Measurements from ENCODE around the gene LCE2D.

Gene LCE2D

GRCh38 chr1:152626744-152627143, 36.4 kb upstream of the LCE2D start (continued):
- TF ChIP-seq POU6F1 (CRISPR knock-in tag; IDR thresholded peaks at IDR 0.05; ENCODE audit: borderline replicate concordance, low read depth) = no peak
- no peak for TF ChIP-seq ISL1 (CRISPR knock-in tag; IDR thresholded peaks at IDR 0.05)

- ATAC-seq = no peak
- TF ChIP-seq ARNTL (CRISPR knock-in tag; IDR thresholded peaks at IDR 0.05; ENCODE audit: borderline replicate concordance, low read depth) = no peak
- no peak for TF ChIP-seq GLIS3 (CRISPR knock-in tag; IDR thresholded peaks at IDR 0.05)
- no peak for TF ChIP-seq ZNF70 (CRISPR knock-in tag; IDR thresholded peaks at IDR 0.05)
- TF ChIP-seq BACH2 (CRISPR knock-in tag; IDR thresholded peaks at IDR 0.05; ENCODE audit: borderline replicate concordance) = no peak
- TF ChIP-seq POU6F1 (CRISPR knock-in tag; IDR thresholded peaks at IDR 0.05; ENCODE audit: borderline replicate concordance, low read depth) = no peak
- TF ChIP-seq ZC3H10 (CRISPR knock-in tag; IDR thresholded peaks at IDR 0.05) = no peak
- no peak for TF ChIP-seq ISL1 (CRISPR knock-in tag; IDR thresholded peaks at IDR 0.05)
- TF ChIP-seq PATZ1 (CRISPR knock-in tag; IDR thresholded peaks at IDR 0.05; ENCODE audit: borderline replicate concordance) = no peak
- no peak for TF ChIP-seq RARB (CRISPR knock-in tag; IDR thresholded peaks at IDR 0.05)
- no peak for TF ChIP-seq ZNF565 (CRISPR knock-in tag; conservative IDR thresholded peaks at IDR 0.05; ENCODE audit: low read depth)
- no peak for TF ChIP-seq PPARA (CRISPR knock-in tag; IDR thresholded peaks at IDR 0.05; ENCODE audit: borderline replicate concordance)
- TF ChIP-seq ZFP3 (CRISPR knock-in tag; IDR thresholded peaks at IDR 0.05) = no peak
- no peak for TF ChIP-seq CREB5 (CRISPR knock-in tag; IDR thresholded peaks at IDR 0.05; ENCODE audit: low read depth)
- TF ChIP-seq ZNF8 (CRISPR knock-in tag; IDR thresholded peaks at IDR 0.05) = no peak
- no peak for TF ChIP-seq TOX (CRISPR knock-in tag; IDR thresholded peaks at IDR 0.05; ENCODE audit: borderline replicate concordance)
- no peak for TF ChIP-seq TCF4 (CRISPR knock-in tag; IDR thresholded peaks at IDR 0.05; ENCODE audit: borderline replicate concordance)
Observed at GRCh38 chr1:152630596-152630995, 32.6 kb upstream of the LCE2D start.

GRCh38 chr1:152640351-152640750, 22.8 kb upstream of the LCE2D start:
- TF ChIP-seq ARNTL (CRISPR knock-in tag; IDR thresholded peaks at IDR 0.05; ENCODE audit: borderline replicate concordance, low read depth) (no peak), ZNF565 (CRISPR knock-in tag; conservative IDR thresholded peaks at IDR 0.05; ENCODE audit: low read depth) (no peak), ISL1 (CRISPR knock-in tag; IDR thresholded peaks at IDR 0.05) (no peak), SNAI2 (CRISPR knock-in tag; IDR thresholded peaks at IDR 0.05) (no peak), TCF4 (CRISPR knock-in tag; IDR thresholded peaks at IDR 0.05; ENCODE audit: borderline replicate concordance) (no peak), ZNF70 (CRISPR knock-in tag; IDR thresholded peaks at IDR 0.05) (no peak), CREB5 (CRISPR knock-in tag; IDR thresholded peaks at IDR 0.05; ENCODE audit: low read depth) (no peak), CSDC2 (CRISPR knock-in tag; IDR thresholded peaks at IDR 0.05) (no peak), ZFP3 (CRISPR knock-in tag; IDR thresholded peaks at IDR 0.05) (no peak), PATZ1 (CRISPR knock-in tag; IDR thresholded peaks at IDR 0.05; ENCODE audit: borderline replicate concordance) (no peak), BACH2 (CRISPR knock-in tag; IDR thresholded peaks at IDR 0.05; ENCODE audit: borderline replicate concordance) (no peak), ZC3H10 (CRISPR knock-in tag; IDR thresholded peaks at IDR 0.05) (no peak), ZFP30 (CRISPR knock-in tag; IDR thresholded peaks at IDR 0.05) (no peak), ZNF8 (CRISPR knock-in tag; IDR thresholded peaks at IDR 0.05) (no peak), PPARA (CRISPR knock-in tag; IDR thresholded peaks at IDR 0.05; ENCODE audit: borderline replicate concordance) (no peak)
- ATAC-seq = no peak
